Lung (tissue), 12 donors: ENCODE data around the gene SLC5A4. TPM values are rescaled to one million over a fixed set of nuclear protein-coding genes. Genes with fewer than 3 reads are reported as not detected.
"Not testable (repeated sequence)": the region's sequence is repeated elsewhere in the genome, so short reads cannot be mapped to it uniquely, and the experiment has no call there.

ENCODE experiments used
- ATAC-seq: fragments of 200-7000 bp; cut with Tn5 transposase; one replicate; pipeline ENCODE4 v1.9.1; 2020; ENCODE audit warnings: moderate number of reproducible peaks; ENCODE audit not compliant: insufficient read depth, low FRiP score
- DNase-seq, 3 donors: peaks; one replicate each; pipeline ENCODE4 v3.0.0-alpha.2; 2013 to 2017
- H3K27ac ChIP-seq, 2 donors: one replicate each; pipeline ENCODE4 v1.5.1; 2013; ENCODE audit warnings: mild to moderate bottlenecking in 2 of 2, moderate library complexity in 2 of 2, control low read depth in 1 of 2, inconsistent platforms in 1 of 2, low read depth in 1 of 2, low read length in 1 of 2
- H3K27me3 ChIP-seq, 3 donors: one replicate each; pipeline ENCODE4 v1.5.1; 2013; ENCODE audit warnings: low read length in 2 of 3; ENCODE audit not compliant: control insufficient read depth in 3 of 3, insufficient read depth in 3 of 3
- H3K36me3 ChIP-seq, 4 donors: one replicate each; pipeline ENCODE4 v1.5.1; 2013; ENCODE audit warnings: low read length in 4 of 4, mild to moderate bottlenecking in 1 of 4, moderate library complexity in 1 of 4; ENCODE audit not compliant: control insufficient read depth in 4 of 4, insufficient read depth in 4 of 4
- H3K4me1 ChIP-seq, 5 donors: one replicate each; pipeline ENCODE4 v1.5.1; 2013; ENCODE audit warnings: low read length in 5 of 5, mild to moderate bottlenecking in 2 of 5, moderate library complexity in 1 of 5; ENCODE audit not compliant: control insufficient read depth in 5 of 5, insufficient read depth in 5 of 5
- H3K4me3 ChIP-seq: one replicate; pipeline ENCODE4 v1.5.1; 2013; ENCODE audit warnings: mild to moderate bottlenecking, control low read depth, moderate library complexity
- H3K9ac ChIP-seq, 2 donors: one replicate each; pipeline ENCODE4 v1.5.1; 2013; ENCODE audit warnings: low read length in 2 of 2, control low read depth in 1 of 2; ENCODE audit not compliant: insufficient read depth in 1 of 2
- H3K9me3 ChIP-seq, 4 donors: one replicate each; pipeline ENCODE4 v1.5.1; 2013; ENCODE audit warnings: low read length in 3 of 4, mild to moderate bottlenecking in 1 of 4, moderate library complexity in 1 of 4; ENCODE audit not compliant: control insufficient read depth in 4 of 4, insufficient read depth in 3 of 4
- WGBS, 2 donors: extraction: QIAGEN DNeasy Blood & Tissue Kit; methylation state at CpG; one replicate each; pipeline ENCODE4 v1.1.7; 2013; 5-methylcytosine and 5-hydroxymethylcytosine counted together
- polyA plus RNA-seq, 2 donors: library from polyadenylated mRNA; stranded (reverse); fragments of 200-250 nt; gene quantifications; one replicate each; pipeline ENCODE4 v1.2.1, GENCODE V29; 2013
- total RNA-seq, 2 donors: library from RNA; depleted of rRNA in 1 of 2; stranded (reverse); fragments of >200 nt in 1 of 2; gene quantifications; one replicate each; pipeline ENCODE4 v1.2.1, GENCODE V29; 2014 to 2021
- TF ChIP-seq, protein P1 (sequence below): IDR thresholded peaks from 2 replicates; pipeline ENCODE4 v1.5.1; 2012; ENCODE audit warnings: mild to moderate bottlenecking; ENCODE audit errors: control extremely low read depth, extremely low read depth
- donor health status: control.
- donor health status: control.
- donor health status: Bipolar disorder and iron deficiency.
- donor health status: healthy.
- donor health status: DM: yes; HTN: yes; CAD: no.

Gene SLC5A4
- total and polyA plus RNA-seq, 4 donors = 0.30 to 1.9 (median 0.95) TPM

DNA sequence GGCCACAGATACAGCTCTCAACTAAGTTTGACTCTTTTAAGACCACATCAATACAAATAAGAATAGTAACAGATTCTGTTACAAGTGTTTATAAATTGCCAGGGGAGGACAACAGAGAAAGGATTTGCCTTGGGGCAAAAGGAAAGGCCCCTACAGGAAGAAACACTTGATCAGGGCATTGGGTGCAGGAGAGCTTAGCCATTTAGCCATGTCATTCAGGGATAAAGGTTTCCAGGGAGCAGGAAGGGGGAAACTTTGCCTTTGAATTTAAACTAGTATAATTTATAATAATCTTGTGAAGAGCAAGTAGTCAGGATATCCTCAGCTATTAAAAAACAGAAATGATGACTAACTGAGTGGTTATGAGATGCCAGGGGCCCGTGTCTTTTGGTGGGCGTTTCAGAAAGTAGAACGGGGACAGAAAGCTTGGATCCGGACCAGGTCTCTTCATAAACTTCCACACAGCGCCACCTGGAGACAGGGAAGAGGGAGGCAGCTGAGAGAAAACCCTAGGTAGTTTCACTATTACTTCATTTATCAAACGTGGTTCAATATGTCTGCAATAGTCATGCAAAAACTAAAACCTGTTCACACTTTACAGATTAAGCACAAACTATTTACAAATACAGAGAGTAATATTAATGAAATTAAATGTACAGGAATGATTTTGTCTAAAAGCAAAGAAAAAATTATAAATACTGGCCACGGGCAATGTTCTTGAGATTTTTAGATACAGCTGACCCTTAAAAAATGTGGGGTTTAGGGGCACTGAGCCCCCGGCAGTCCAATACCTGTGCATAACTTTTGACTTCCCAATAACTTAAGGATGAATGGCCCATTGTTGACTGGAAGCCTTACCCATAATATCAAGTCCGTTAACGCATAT, 11.0 kb upstream of the SLC5A4 start:
- no peaks in the 10 kb centered on the region for H3K27me3 ChIP-seq
- peaks cover 0 to 2% (median 0%) of the 10 kb centered on the region in 5 donors for H3K4me1 ChIP-seq
- ATAC-seq (peak; percentile 41), DNase-seq (peak; percentile 43 to 78 (median 72))
- no peaks in the 10 kb centered on the region for H3K9me3 ChIP-seq
- 30% methylated on average over 10 of the region's 10 CpGs for WGBS, 2 donors
- H3K36me3 ChIP-seq = no peaks in the 10 kb centered on the region
- TF ChIP-seq, protein P1, sequence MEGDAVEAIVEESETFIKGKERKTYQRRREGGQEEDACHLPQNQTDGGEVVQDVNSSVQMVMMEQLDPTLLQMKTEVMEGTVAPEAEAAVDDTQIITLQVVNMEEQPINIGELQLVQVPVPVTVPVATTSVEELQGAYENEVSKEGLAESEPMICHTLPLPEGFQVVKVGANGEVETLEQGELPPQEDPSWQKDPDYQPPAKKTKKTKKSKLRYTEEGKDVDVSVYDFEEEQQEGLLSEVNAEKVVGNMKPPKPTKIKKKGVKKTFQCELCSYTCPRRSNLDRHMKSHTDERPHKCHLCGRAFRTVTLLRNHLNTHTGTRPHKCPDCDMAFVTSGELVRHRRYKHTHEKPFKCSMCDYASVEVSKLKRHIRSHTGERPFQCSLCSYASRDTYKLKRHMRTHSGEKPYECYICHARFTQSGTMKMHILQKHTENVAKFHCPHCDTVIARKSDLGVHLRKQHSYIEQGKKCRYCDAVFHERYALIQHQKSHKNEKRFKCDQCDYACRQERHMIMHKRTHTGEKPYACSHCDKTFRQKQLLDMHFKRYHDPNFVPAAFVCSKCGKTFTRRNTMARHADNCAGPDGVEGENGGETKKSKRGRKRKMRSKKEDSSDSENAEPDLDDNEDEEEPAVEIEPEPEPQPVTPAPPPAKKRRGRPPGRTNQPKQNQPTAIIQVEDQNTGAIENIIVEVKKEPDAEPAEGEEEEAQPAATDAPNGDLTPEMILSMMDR = peak; percentile 66
- no peak overlapping the region for H3K9ac ChIP-seq
- H3K4me3 ChIP-seq = no peak overlapping the region
- H3K27ac ChIP-seq = no peak overlapping the region

DNA sequence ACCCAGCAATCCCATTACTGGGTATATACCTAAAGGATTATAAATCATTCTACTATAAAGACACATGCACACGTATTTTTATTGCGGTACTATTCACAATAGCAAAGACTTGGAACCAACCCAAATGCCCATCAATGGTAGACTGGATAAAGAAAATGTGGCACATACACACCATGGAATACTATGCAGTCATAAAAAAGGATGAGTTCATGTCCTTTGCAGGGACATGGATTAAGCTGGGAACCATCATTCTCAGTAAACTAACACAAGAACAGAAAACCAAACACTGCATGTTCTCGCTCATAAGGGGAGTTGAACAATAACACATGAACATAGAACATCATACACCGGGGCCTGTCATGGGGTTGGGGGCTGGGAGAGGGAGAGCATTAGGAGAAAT, 8.5 kb upstream of the SLC5A4 start:
- not testable (repeated sequence) for ATAC-seq, H3K4me3 ChIP-seq, H3K27ac ChIP-seq, H3K4me1 ChIP-seq, DNase-seq, H3K9ac ChIP-seq, H3K9me3 ChIP-seq, H3K27me3 ChIP-seq, H3K36me3 ChIP-seq
- 95 to 97% methylated on average over 4 of the region's 4 CpGs for WGBS, 2 donors

DNA sequence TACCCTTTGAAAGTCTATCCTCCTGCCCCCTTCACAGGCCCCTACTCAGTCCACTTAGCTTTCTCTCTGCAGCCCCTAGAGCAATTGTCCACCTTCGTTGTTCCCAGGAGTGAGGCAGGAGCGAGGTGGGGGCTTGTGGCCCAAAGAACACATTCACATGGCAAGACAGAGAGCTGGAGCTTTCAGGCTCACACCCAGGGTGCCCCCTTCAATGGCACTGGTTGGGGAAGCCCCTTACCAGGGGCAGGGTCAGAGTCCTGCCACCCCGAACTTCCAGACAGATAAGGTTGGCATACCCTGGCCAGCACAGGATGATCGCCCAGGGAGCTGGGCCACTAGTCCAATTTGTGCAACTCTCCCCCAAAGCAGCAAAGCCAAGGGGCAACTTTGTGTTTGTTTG, 6.2 kb upstream of the SLC5A4 start:
- WGBS, 2 donors = 77 to 80% methylated on average over 4 of the region's 4 CpGs
- H3K4me1 ChIP-seq = peaks cover 0 to 2% (median 0%) of the 10 kb centered on the region in 5 donors
- DNase-seq (no peak), ATAC-seq (no peak)
- no peak overlapping the region for H3K27ac ChIP-seq
- H3K9me3 ChIP-seq = peaks cover 0 to 2% (median 0%) of the 10 kb centered on the region in 4 donors
- no peaks in the 10 kb centered on the region for H3K36me3 ChIP-seq
- H3K27me3 ChIP-seq = no peaks in the 10 kb centered on the region
- no peak overlapping the region for H3K4me3 ChIP-seq
- H3K9ac ChIP-seq = no peak overlapping the region
- TF ChIP-seq, protein P1 = no peak

DNA sequence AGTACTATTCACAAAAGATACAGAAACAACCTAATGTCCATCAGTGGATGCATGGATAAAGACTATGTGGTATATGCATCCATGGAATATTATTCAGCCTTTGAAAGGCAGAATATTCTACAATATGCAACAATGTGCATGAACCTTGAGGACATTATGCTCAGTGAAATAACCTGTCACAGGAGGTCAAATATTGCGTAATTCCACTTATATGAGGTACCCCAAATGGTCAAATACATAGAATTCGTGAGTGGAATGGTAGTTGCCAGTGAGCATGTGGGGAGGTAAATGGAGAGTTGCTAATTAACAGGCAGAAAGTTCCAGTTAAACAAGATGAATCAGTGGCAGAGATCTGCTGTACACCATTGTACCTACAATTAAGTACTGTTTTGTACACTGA, 3.6 kb upstream of the SLC5A4 start:
- Histone ChIP-seq H3K9me3 (peaks cover 0 to 6% (median 0%) of the 10 kb centered on the region in 4 donors), H3K27ac (no peak overlapping the region), H3K27me3 (no peaks in the 10 kb centered on the region), H3K4me3 (no peak overlapping the region), H3K4me1 (no peaks in the 10 kb centered on the region), H3K36me3 (no peaks in the 10 kb centered on the region), H3K9ac (no peak overlapping the region)
- no peak for DNase-seq
- no peak for ATAC-seq
- TF ChIP-seq, protein P1 = no peak
- WGBS, 2 donors = 75 to 80% methylated on average over 2 of the region's 2 CpGs
